DOHH2 (cell line): Measurements from ENCODE around the gene RABGAP1L.

Experiments used
- H3F3A ChIP-seq: fragments of 200-600 bp; sonication (generic), shearing (Covaris generic); 2 replicates; pipeline ENCODE4 v1.6.0; 2016; ENCODE audit warnings: antibody characterized with exemption, mild to moderate bottlenecking; ENCODE audit not compliant: control insufficient read depth, insufficient read depth
- H3K27ac ChIP-seq: fragments of 200-600 bp; sonication (generic); 2 replicates; pipeline ENCODE4 v1.5.1; 2014; ENCODE audit warnings: low read depth, mild to moderate bottlenecking, low read length, moderate library complexity
- H3K27me3 ChIP-seq: fragments of 200-600 bp; sonication (generic); 2 replicates; pipeline ENCODE4 v1.6.1; 2014; ENCODE audit warnings: mild to moderate bottlenecking, low read length, mixed read lengths; ENCODE audit not compliant: control insufficient read depth
- H3K36me3 ChIP-seq: fragments of 200-600 bp; sonication (generic); 2 replicates; pipeline ENCODE4 v1.6.1; 2014; ENCODE audit warnings: mild to moderate bottlenecking, low read length, moderate library complexity, mixed read lengths; ENCODE audit not compliant: control insufficient read depth
- H3K4me1 ChIP-seq: fragments of 200-600 bp; sonication (generic); 2 replicates; pipeline ENCODE4 v1.6.1; 2014; ENCODE audit warnings: mild to moderate bottlenecking, low read length, mixed read lengths; ENCODE audit not compliant: control insufficient read depth
- H3K4me2 ChIP-seq: fragments of 200-600 bp; sonication (generic); 2 replicates; pipeline ENCODE4 v1.6.0; 2014; ENCODE audit warnings: mild to moderate bottlenecking, low read length, moderate library complexity
- H3K4me3 ChIP-seq: fragments of 200-600 bp; sonication (generic); 2 replicates; pipeline ENCODE4 v1.5.1; 2014; ENCODE audit warnings: mild to moderate bottlenecking, low read length, mixed read lengths
- H3K79me2 ChIP-seq: fragments of 200-600 bp; sonication (generic); 2 replicates; pipeline ENCODE4 v1.6.1; 2014; ENCODE audit warnings: mild to moderate bottlenecking, low read length, mixed read lengths; ENCODE audit not compliant: control insufficient read depth
- H3K9me2 ChIP-seq: fragments of 200-600 bp; sonication (generic); replicated peaks from 2 replicates; pipeline ENCODE4 v1.6.1; 2014; ENCODE audit warnings: mild to moderate bottlenecking, low read length, mixed read lengths; ENCODE audit not compliant: control insufficient read depth
- H3K9me3 ChIP-seq: fragments of 200-600 bp; sonication (generic); 2 replicates; pipeline ENCODE4 v1.6.1; 2014; ENCODE audit warnings: antibody characterized with exemption, low read length, mixed read lengths; ENCODE audit not compliant: control insufficient read depth, insufficient read depth
- H4K20me1 ChIP-seq: fragments of 200-600 bp; sonication (generic); 2 replicates; pipeline ENCODE4 v1.6.0; 2014; ENCODE audit warnings: low read depth, mild to moderate bottlenecking, antibody characterized with exemption, low read length, moderate library complexity; ENCODE audit not compliant: control insufficient read depth, insufficient read depth
- CTCF ChIP-seq: fragments of 200-600 bp; sonication (generic); IDR thresholded peaks from one replicate; pipeline ENCODE4 v1.5.1; 2014; ENCODE audit warnings: antibody characterized with exemption, mild to moderate bottlenecking, low read depth, low read length; ENCODE audit not compliant: poor library complexity, severe bottlenecking
- EZH2phosphoT487 ChIP-seq: fragments of 200-600 bp; sonication (generic); IDR thresholded peaks from 2 replicates; pipeline ENCODE4 v1.6.1; 2017; ENCODE audit warnings: borderline replicate concordance, mild to moderate bottlenecking, antibody characterized with exemption, low read length, moderate library complexity, mixed read lengths

RABGAP1L gene

DNA sequence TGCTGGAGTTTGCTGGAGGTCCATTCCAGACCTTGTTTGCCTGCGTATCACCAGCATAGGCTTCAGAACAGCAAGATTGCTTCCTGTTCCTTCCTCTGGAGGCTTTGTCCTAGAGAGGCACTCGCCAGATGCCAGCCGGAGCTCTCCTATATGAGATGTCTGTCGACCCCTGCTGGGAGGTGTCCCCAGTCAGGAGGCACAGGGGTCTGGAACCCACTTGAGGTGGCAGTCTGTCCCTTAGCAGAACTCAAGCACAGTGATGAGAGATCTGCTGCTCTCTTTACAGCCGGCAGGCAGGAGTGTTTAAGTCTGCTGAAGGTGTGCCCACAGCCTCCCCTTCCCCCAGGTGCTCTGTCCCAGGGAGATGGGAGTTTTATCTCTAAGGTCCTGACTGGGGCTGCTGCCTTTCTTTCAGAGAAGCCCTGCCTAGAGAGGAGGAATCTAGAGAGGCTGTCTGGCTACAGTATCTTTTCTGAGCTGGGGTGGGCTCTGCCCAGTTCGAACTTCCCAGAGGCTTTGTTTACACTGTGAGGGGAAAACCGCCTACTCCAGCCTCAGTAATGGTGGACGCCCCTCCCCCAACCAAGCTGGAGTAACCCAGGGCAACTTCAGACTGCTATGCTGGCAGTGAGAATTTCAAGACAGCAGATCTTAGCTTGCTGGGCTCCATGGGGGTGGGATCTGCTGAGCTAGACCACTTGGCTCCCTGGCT lies 493.4 kb downstream of the RABGAP1L start:
- H3K27ac ChIP-seq, result no peak overlapping the region
- no peaks in the 10 kb centered on the region for H3K4me1 ChIP-seq
- peaks cover 20% of the 10 kb centered on the region for H3K79me2 ChIP-seq
- H3K4me3 ChIP-seq, result no peak overlapping the region
- H3K9me2 ChIP-seq, result no peaks in the 10 kb centered on the region
- no peaks in the 10 kb centered on the region for H4K20me1 ChIP-seq
- TF ChIP-seq EZH2phosphoT487, result no peak
- no peak for TF ChIP-seq CTCF
- H3K27me3 ChIP-seq, result no peaks in the 10 kb centered on the region
- no peaks in the 10 kb centered on the region for H3F3A ChIP-seq
- peaks cover 4% of the 10 kb centered on the region; the same call in 1 of the 2 replicates for H3K36me3 ChIP-seq
- no peak overlapping the region for H3K4me2 ChIP-seq
- H3K9me3 ChIP-seq, result no peaks in the 10 kb centered on the region

DNA sequence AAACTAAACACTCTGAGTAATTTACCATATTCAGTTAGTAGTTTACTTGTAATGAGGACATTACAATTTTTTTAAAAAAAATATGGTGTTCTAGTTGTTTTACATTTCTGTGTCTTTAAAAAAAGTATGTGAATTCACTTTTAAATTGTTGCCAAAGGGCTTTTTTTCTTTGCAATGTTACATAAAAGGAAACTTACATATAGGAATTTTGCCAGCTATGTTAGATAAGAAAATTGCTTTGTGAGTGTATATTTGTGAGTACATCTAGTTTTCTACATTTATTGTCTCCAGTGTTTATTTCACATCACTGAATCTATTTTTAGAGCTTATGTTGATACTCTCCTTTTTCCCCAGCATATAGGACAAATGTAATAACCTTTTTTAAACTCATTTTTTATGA lies 495.2 kb downstream of the RABGAP1L start:
- no peak overlapping the region for H3K27ac ChIP-seq
- H3K9me2 ChIP-seq, result no peaks in the 10 kb centered on the region
- H3K36me3 ChIP-seq, result peaks cover 4% of the 10 kb centered on the region; the same call in 1 of the 2 replicates
- H3K79me2 ChIP-seq, result peaks cover 9% of the 10 kb centered on the region
- no peak overlapping the region for H3K4me2 ChIP-seq
- no peaks in the 10 kb centered on the region for H3K27me3 ChIP-seq
- H3K4me3 ChIP-seq, result no peak overlapping the region
- H3K9me3 ChIP-seq, result no peaks in the 10 kb centered on the region
- no peak for TF ChIP-seq EZH2phosphoT487
- TF ChIP-seq CTCF, result no peak
- H3K4me1 ChIP-seq, result no peaks in the 10 kb centered on the region
- H3F3A ChIP-seq, result no peaks in the 10 kb centered on the region
- no peaks in the 10 kb centered on the region for H4K20me1 ChIP-seq

GRCh38 chr1:174656409-174657059 lies 497.2 kb downstream of the RABGAP1L start:
- no peaks in the 10 kb centered on the region for H3K27me3 ChIP-seq
- H3F3A ChIP-seq, result no peaks in the 10 kb centered on the region
- H3K4me2 ChIP-seq, result no peak overlapping the region
- no peaks in the 10 kb centered on the region for H3K9me3 ChIP-seq
- no peak overlapping the region for H3K27ac ChIP-seq
- H3K79me2 ChIP-seq, result peaks cover 9% of the 10 kb centered on the region
- H3K36me3 ChIP-seq, result peaks cover 8% of the 10 kb centered on the region; the same call in 1 of the 2 replicates
- TF ChIP-seq CTCF (no peak), EZH2phosphoT487 (no peak)
- no peaks in the 10 kb centered on the region for H3K9me2 ChIP-seq
- no peaks in the 10 kb centered on the region for H3K4me1 ChIP-seq
- no peak overlapping the region for H3K4me3 ChIP-seq
- H4K20me1 ChIP-seq, result no peaks in the 10 kb centered on the region
